Suprapubic skin (tissue), 4 donors: ENCODE data around the gene CDK2. TPM values are rescaled to one million over a fixed set of nuclear protein-coding genes. Genes with fewer than 3 reads are reported as not detected.

Experiments used
- DNase-seq, 2 donors: peaks; one replicate each; pipeline ENCODE4 v3.0.0-alpha.2; 2019; ENCODE audit warnings: low spot score in 2 of 2
- H3K27ac ChIP-seq: fragments of 200-600 bp; sonication (generic); one replicate; pipeline ENCODE4 v1.5.1; 2019
- H3K27me3 ChIP-seq: fragments of 200-600 bp; sonication (generic); one replicate; pipeline ENCODE4 v1.5.1; 2019
- H3K36me3 ChIP-seq: fragments of 200-600 bp; sonication (generic); one replicate; pipeline ENCODE4 v1.5.1; 2019
- H3K4me1 ChIP-seq: fragments of 200-600 bp; sonication (generic); one replicate; pipeline ENCODE4 v1.5.1; 2019
- H3K4me3 ChIP-seq: fragments of 200-600 bp; sonication (generic); one replicate; pipeline ENCODE4 v1.5.1; 2019; ENCODE audit warnings: mild to moderate bottlenecking
- H3K9me3 ChIP-seq: fragments of 200-600 bp; sonication (generic); one replicate; pipeline ENCODE4 v1.5.1; 2019
- CTCF ChIP-seq, 2 donors: fragments of 200-600 bp in 1 of 2; fragments of 450-650 bp in 1 of 2; sonication (generic) in 1 of 2; IDR thresholded peaks; one replicate each; pipeline ENCODE4 v1.5.1; 2016 to 2019; ENCODE audit warnings: antibody characterized with exemption in 2 of 2, mild to moderate bottlenecking in 1 of 2, moderate library complexity in 1 of 2
- EP300 ChIP-seq: sonication (generic); formaldehyde crosslinking; IDR thresholded peaks from one replicate; pipeline ENCODE4 v1.6.1; 2017; ENCODE audit warnings: antibody characterized with exemption
- POLR2A ChIP-seq, 2 donors: fragments of 450-650 bp; IDR thresholded peaks; one replicate each; pipeline ENCODE4 v1.6.1; 2017; ENCODE audit warnings: antibody characterized with exemption in 2 of 2, mild to moderate bottlenecking in 2 of 2, moderate library complexity in 2 of 2
- POLR2AphosphoS5 ChIP-seq, 3 donors: sonication (generic); formaldehyde crosslinking; IDR thresholded peaks; one replicate each; pipeline ENCODE4 v1.6.1; 2017; ENCODE audit warnings: antibody characterized with exemption in 3 of 3
- WGBS: methylation state at CpG from one replicate; pipeline ENCODE4 v1.1.5; 2018; 5-methylcytosine and 5-hydroxymethylcytosine counted together
- total RNA-seq, 4 donors: library from RNA; depleted of rRNA; stranded (reverse); fragments of >200 nt; gene quantifications; one replicate each; pipeline ENCODE4 v1.1.0, GENCODE V29; 2016

CDK2 gene
- total RNA-seq, 4 donors from 2014 or later = 18.4 to 33.2 (median 28.6) TPM

- peak; percentile 91 to 93 for DNase-seq
- H3K4me1 ChIP-seq = peaks cover 25% of the 10 kb centered on the region
- H3K27ac ChIP-seq = peak overlapping the region; percentile 40
- H3K36me3 ChIP-seq = peaks cover 64% of the 10 kb centered on the region
- H3K4me3 ChIP-seq = no peak overlapping the region
- H3K9me3 ChIP-seq = no peaks in the 10 kb centered on the region
- peak in 1 of 3 donors; percentile 44 for TF ChIP-seq POLR2AphosphoS5 (IDR thresholded peaks at IDR 0.05)
- no peak for TF ChIP-seq POLR2A (IDR thresholded peaks at IDR 0.05)
- peak; percentile 85 for TF ChIP-seq CTCF (IDR thresholded peaks at IDR 0.05)
- WGBS = 15% methylated on average over 16 of the region's 18 CpGs
- no peaks in the 10 kb centered on the region for H3K27me3 ChIP-seq
Observed at GRCh38 chr12:55940065-55940732, 26.4 kb upstream of the CDK2 start.

- 74% methylated on average over 4 of the region's 4 CpGs for WGBS
- H3K4me1 ChIP-seq = peaks cover 13% of the 10 kb centered on the region
- H3K27ac ChIP-seq = no peak overlapping the region
- no peak for DNase-seq
- no peak for TF ChIP-seq EP300
- TF ChIP-seq CTCF (IDR thresholded peaks at IDR 0.05) = no peak
- no peak for TF ChIP-seq POLR2AphosphoS5 (IDR thresholded peaks at IDR 0.05)
- no peak for TF ChIP-seq POLR2A (IDR thresholded peaks at IDR 0.05)
- H3K4me3 ChIP-seq = no peak overlapping the region
- H3K27me3 ChIP-seq = no peaks in the 10 kb centered on the region
- peaks cover 73% of the 10 kb centered on the region for H3K36me3 ChIP-seq
- no peaks in the 10 kb centered on the region for H3K9me3 ChIP-seq
Observed at GRCh38 chr12:55942055-55942454, 24.6 kb upstream of the CDK2 start.

- Histone ChIP-seq H3K36me3 (peaks cover 77% of the 10 kb centered on the region), H3K4me3 (no peak overlapping the region), H3K4me1 (peaks cover 13% of the 10 kb centered on the region), H3K9me3 (no peaks in the 10 kb centered on the region), H3K27me3 (no peaks in the 10 kb centered on the region), H3K27ac (no peak overlapping the region)
- 90% methylated on average over 1 of the region's 1 CpG for WGBS
- TF ChIP-seq POLR2A (IDR thresholded peaks at IDR 0.05) = no peak
- TF ChIP-seq POLR2AphosphoS5 (IDR thresholded peaks at IDR 0.05) = no peak
- no peak for TF ChIP-seq CTCF (IDR thresholded peaks at IDR 0.05)
- no peak for TF ChIP-seq EP300
- no peak for DNase-seq
Observed at GRCh38 chr12:55942577-55943136, 24.0 kb upstream of the CDK2 start.

GRCh38 chr12:55946553-55946952 lies 20.1 kb upstream of the CDK2 start:
- no peaks in the 10 kb centered on the region for H3K4me1 ChIP-seq
- WGBS = 81% methylated on average over 6 of the region's 6 CpGs
- TF ChIP-seq EP300 (no peak), CTCF (IDR thresholded peaks at IDR 0.05) (no peak), POLR2A (IDR thresholded peaks at IDR 0.05) (no peak), POLR2AphosphoS5 (IDR thresholded peaks at IDR 0.05) (no peak)
- H3K27ac ChIP-seq = no peak overlapping the region
- H3K4me3 ChIP-seq = no peak overlapping the region
- DNase-seq = no peak
- peaks cover 69% of the 10 kb centered on the region for H3K36me3 ChIP-seq
- no peaks in the 10 kb centered on the region for H3K27me3 ChIP-seq
- no peaks in the 10 kb centered on the region for H3K9me3 ChIP-seq

- H3K27me3 ChIP-seq = no peaks in the 10 kb centered on the region
- no peak overlapping the region for H3K4me3 ChIP-seq
- H3K4me1 ChIP-seq = peaks cover 37% of the 10 kb centered on the region
- no peaks in the 10 kb centered on the region for H3K9me3 ChIP-seq
- TF ChIP-seq POLR2A (IDR thresholded peaks at IDR 0.05) (no peak), CTCF (IDR thresholded peaks at IDR 0.05) (no peak), POLR2AphosphoS5 (IDR thresholded peaks at IDR 0.05) (no peak), EP300 (no peak)
- no peak for DNase-seq
- peaks cover 37% of the 10 kb centered on the region for H3K36me3 ChIP-seq
- H3K27ac ChIP-seq = peak overlapping the region; percentile 67
- 83% methylated on average over 3 of the region's 4 CpGs for WGBS
Observed at GRCh38 chr12:55955344-55955743, 11.3 kb upstream of the CDK2 start.
